ENCODE data around the gene CSRP1. TPM values are rescaled to one million over a fixed set of nuclear protein-coding genes. Genes with fewer than 3 reads are reported as not detected.

The CSRP1 gene
- total and polyA plus RNA-seq, 2 donors from 2014 or later = 211 to 236 TPM

DNA sequence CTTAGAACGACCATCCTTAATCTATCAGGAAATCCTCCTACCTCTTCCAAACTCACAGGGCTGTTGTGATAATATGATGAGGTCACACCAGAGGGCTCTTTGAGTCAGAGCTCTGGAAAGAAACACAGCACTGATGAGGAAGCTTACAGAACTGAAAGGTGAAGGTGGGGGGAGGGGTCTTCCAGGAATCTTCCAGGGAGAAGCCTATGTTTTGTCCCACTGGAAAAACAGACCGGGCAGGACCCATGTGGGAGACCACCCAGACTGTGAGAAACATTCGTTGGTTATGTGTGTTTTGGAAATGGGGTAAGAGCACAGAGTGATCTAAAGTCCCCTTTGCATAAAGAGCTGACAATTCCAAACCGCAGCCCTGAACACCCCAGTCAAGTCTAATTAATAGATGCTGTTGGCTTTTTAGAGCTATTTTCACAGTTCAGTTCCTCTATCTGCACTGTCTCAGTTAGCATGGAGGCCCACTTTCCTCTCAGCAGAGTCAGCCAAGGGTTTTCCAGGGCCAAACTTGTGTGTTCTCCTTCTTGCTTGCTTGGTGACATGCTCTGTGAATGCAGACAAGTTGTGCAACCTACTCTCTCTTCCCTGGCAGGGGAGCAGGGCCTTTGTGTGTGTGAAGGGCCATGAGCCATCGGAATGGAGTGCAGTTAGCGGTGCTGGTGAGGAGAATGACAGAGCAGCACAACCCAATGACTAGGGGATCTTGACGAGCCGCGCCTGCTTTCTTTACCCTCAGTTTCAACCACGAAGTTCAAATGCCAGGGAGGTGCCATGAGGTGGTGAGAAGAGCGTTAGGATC lies 50.2 kb downstream of the CSRP1 start:
- H3K9me3 ChIP-seq (ENCODE audit: control insufficient read depth in 2 of 3, insufficient read depth in 1 of 3, low read length in 3 of 3) = no peaks in the 10 kb centered on the region
- no peaks in the 10 kb centered on the region for H3K27me3 ChIP-seq (ENCODE audit: control insufficient read depth, insufficient read depth, low read length)
- intact Hi-C loops (cut with DNase I) = no loop called here
- H3K9ac ChIP-seq (ENCODE audit: low read length in 3 of 3) = no peak overlapping the region
- peaks cover 0 to 5% (median 4%) of the 10 kb centered on the region in 3 donors for H3K4me1 ChIP-seq (ENCODE audit: control insufficient read depth in 2 of 3, insufficient read depth in 2 of 3, low read depth in 1 of 3, low read length in 3 of 3)
- TF ChIP-seq, protein P1, sequence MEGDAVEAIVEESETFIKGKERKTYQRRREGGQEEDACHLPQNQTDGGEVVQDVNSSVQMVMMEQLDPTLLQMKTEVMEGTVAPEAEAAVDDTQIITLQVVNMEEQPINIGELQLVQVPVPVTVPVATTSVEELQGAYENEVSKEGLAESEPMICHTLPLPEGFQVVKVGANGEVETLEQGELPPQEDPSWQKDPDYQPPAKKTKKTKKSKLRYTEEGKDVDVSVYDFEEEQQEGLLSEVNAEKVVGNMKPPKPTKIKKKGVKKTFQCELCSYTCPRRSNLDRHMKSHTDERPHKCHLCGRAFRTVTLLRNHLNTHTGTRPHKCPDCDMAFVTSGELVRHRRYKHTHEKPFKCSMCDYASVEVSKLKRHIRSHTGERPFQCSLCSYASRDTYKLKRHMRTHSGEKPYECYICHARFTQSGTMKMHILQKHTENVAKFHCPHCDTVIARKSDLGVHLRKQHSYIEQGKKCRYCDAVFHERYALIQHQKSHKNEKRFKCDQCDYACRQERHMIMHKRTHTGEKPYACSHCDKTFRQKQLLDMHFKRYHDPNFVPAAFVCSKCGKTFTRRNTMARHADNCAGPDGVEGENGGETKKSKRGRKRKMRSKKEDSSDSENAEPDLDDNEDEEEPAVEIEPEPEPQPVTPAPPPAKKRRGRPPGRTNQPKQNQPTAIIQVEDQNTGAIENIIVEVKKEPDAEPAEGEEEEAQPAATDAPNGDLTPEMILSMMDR (IDR thresholded peaks at IDR 0.05; ENCODE audit: borderline replicate concordance, extremely low read depth, insufficient read depth) = no peak
- no peak overlapping the region for H3K27ac ChIP-seq (ENCODE audit: low read depth in 2 of 2, low read length in 2 of 2)
- DNase-seq (peak in 3 of 5 donors; percentile 49 to 86 (median 54)), FAIRE-seq (no peak)
- H3K4me3 ChIP-seq (ENCODE audit: low read length in 3 of 3) = no peak overlapping the region
- H3K36me3 ChIP-seq (ENCODE audit: control insufficient read depth in 2 of 3, insufficient read depth in 3 of 3, low read length in 3 of 3) = no peaks in the 10 kb centered on the region

DNA sequence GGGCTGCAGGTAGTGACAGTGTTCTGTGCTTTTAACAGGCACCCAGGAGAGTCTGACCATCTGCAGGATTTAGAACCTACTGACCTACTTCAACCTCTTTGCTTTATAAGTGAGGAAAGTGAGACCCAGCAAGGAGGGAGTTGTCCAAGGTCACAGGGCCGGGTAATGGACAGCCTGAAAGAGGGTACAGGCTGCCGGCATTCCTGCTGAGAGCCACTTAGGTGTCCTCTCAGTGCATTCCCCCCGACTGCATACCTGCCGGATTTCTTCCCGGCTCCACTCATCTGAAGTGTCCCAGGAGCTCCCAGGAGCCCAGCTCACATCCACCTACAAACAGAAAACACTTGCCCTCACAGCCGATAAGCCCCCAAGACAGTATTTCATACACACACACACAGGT lies 51.8 kb downstream of the CSRP1 start:
- Histone ChIP-seq H3K27ac (ENCODE audit: low read depth in 2 of 2, low read length in 2 of 2) (no peak overlapping the region), H3K9ac (ENCODE audit: low read length in 3 of 3) (no peak overlapping the region), H3K27me3 (ENCODE audit: control insufficient read depth, insufficient read depth, low read length) (no peaks in the 10 kb centered on the region), H3K9me3 (ENCODE audit: control insufficient read depth in 2 of 3, insufficient read depth in 1 of 3, low read length in 3 of 3) (no peaks in the 10 kb centered on the region), H3K36me3 (ENCODE audit: control insufficient read depth in 2 of 3, insufficient read depth in 3 of 3, low read length in 3 of 3) (no peaks in the 10 kb centered on the region), H3K4me3 (ENCODE audit: low read length in 3 of 3) (no peak overlapping the region), H3K4me1 (ENCODE audit: control insufficient read depth in 2 of 3, insufficient read depth in 2 of 3, low read depth in 1 of 3, low read length in 3 of 3) (no peaks in the 10 kb centered on the region)
- TF ChIP-seq, protein P1 (IDR thresholded peaks at IDR 0.05; ENCODE audit: borderline replicate concordance, extremely low read depth, insufficient read depth) = no peak
- DNase-seq (no peak), FAIRE-seq (no peak)
- intact Hi-C loops (cut with DNase I) = no loop called here

DNA sequence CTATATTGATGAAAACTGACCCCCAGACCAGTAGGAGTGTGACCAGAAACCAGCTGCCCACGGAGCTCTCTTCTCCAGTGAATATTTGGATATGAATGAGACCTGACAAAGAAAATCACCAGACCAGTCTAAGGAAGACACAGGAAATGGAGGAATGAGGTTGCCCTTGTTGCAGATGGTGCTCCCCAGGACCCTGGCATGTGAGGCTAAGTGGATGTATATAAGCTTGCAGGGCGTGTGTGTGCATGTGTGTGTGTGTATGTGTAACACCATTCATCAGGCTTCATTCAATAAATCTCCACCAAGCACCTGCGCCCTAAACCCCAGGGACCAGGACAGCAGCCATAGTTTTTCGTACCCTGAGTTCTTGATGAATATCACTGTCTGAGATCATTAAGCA lies 52.3 kb downstream of the CSRP1 start:
- TF ChIP-seq, protein P1 (IDR thresholded peaks at IDR 0.05; ENCODE audit: borderline replicate concordance, extremely low read depth, insufficient read depth) = no peak
- Histone ChIP-seq H3K9ac (ENCODE audit: low read length in 3 of 3) (no peak overlapping the region), H3K36me3 (ENCODE audit: control insufficient read depth in 2 of 3, insufficient read depth in 3 of 3, low read length in 3 of 3) (no peaks in the 10 kb centered on the region), H3K9me3 (ENCODE audit: control insufficient read depth in 2 of 3, insufficient read depth in 1 of 3, low read length in 3 of 3) (no peaks in the 10 kb centered on the region), H3K27ac (ENCODE audit: low read depth in 2 of 2, low read length in 2 of 2) (no peak overlapping the region), H3K4me1 (ENCODE audit: control insufficient read depth in 2 of 3, insufficient read depth in 2 of 3, low read depth in 1 of 3, low read length in 3 of 3) (no peaks in the 10 kb centered on the region), H3K4me3 (ENCODE audit: low read length in 3 of 3) (no peak overlapping the region), H3K27me3 (ENCODE audit: control insufficient read depth, insufficient read depth, low read length) (no peaks in the 10 kb centered on the region)
- DNase-seq = no peak
- FAIRE-seq = no peak
- intact Hi-C loops (cut with DNase I) = no loop called here
